H1 (cell line): ENCODE measurements around the gene PACRGL.

Source experiments
- BCL11A ChIP-seq, 2 experiments: IDR thresholded peaks; one replicate each; pipeline ENCODE4 v1.6.1; 2011; ENCODE audit warnings: low read depth in 2 of 2, low read length in 2 of 2, mild to moderate bottlenecking in 2 of 2
- BRCA1 ChIP-seq: IDR thresholded peaks from 2 replicates; pipeline ENCODE4 v1.6.1; 2012; ENCODE audit warnings: low read depth, low read length, improper control_type of control experiment
- CHD7 ChIP-seq: fragments of 300-600 bp; sonication (generic); IDR thresholded peaks from 2 replicates; pipeline ENCODE4 v1.7.1; 2012; ENCODE audit warnings: low read length, moderate library complexity, mild to moderate bottlenecking, inconsistent platforms; ENCODE audit not compliant: insufficient replicate concordance
- CTCF ChIP-seq, 3 experiments: IDR thresholded peaks; 1 replicate in 2 of 3; 2 replicates in 1 of 3; pipeline versions ENCODE4 v1.5.1 to v1.6.1; 2011; ENCODE audit warnings: low read length in 3 of 3, mild to moderate bottlenecking in 3 of 3, inconsistent platforms in 2 of 3, low read depth in 1 of 3, moderate library complexity in 1 of 3; ENCODE audit not compliant: insufficient read depth in 1 of 3; ENCODE audit errors: control extremely low read depth in 1 of 3
- FOSL1 ChIP-seq: IDR thresholded peaks from 2 replicates; pipeline ENCODE4 v1.6.1; 2011; ENCODE audit warnings: mild to moderate bottlenecking, low read depth, low read length, moderate library complexity; ENCODE audit not compliant: insufficient read depth
- MAX ChIP-seq: IDR thresholded peaks from 2 replicates; pipeline ENCODE4 v1.6.1; 2012; ENCODE audit warnings: inconsistent platforms
- POLR2A ChIP-seq, 2 experiments: IDR thresholded peaks; 1 replicate in 1 of 2; 2 replicates in 1 of 2; pipeline ENCODE4 v1.6.1; 2011; ENCODE audit warnings: low read depth in 2 of 2, low read length in 2 of 2, mild to moderate bottlenecking in 2 of 2; ENCODE audit errors: control extremely low read depth in 1 of 2
- RAD21 ChIP-seq, 2 experiments: IDR thresholded peaks in 1 of 2; conservative IDR thresholded peaks in 1 of 2; 2 replicates each; pipeline ENCODE4 v1.6.1; 2011; ENCODE audit warnings: low read depth in 2 of 2, low read length in 2 of 2, improper control_type of control experiment in 1 of 2, inconsistent platforms in 1 of 2, mild to moderate bottlenecking in 1 of 2, moderate library complexity in 1 of 2
- RXRA ChIP-seq: IDR thresholded peaks from 2 replicates; pipeline ENCODE4 v1.6.1; 2011; ENCODE audit warnings: low read depth, mild to moderate bottlenecking, low read length, moderate library complexity; ENCODE audit not compliant: insufficient read depth
- SP2 ChIP-seq: IDR thresholded peaks from 2 replicates; pipeline ENCODE4 v1.6.1; 2012; ENCODE audit warnings: mild to moderate bottlenecking, low read length, inconsistent platforms
- TCF12 ChIP-seq: IDR thresholded peaks from 2 replicates; pipeline ENCODE4 v1.6.1; 2011; ENCODE audit warnings: low read depth, mild to moderate bottlenecking, low read length

- TF ChIP-seq TCF12 (no peak), CTCF (IDR thresholded peaks at IDR 0.05; ENCODE audit: control extremely low read depth in 1 of 3, insufficient read depth in 1 of 3, low read depth in 1 of 3, low read length in 3 of 3) (no peak), FOSL1 (no peak), BRCA1 (no peak), RXRA (no peak), BCL11A (IDR thresholded peaks at IDR 0.05; ENCODE audit: low read depth in 2 of 2, low read length in 2 of 2) (no peak), RAD21 (IDR thresholded peaks at IDR 0.05 in 1 of 2, conservative IDR thresholded peaks at IDR 0.05 in 1 of 2; ENCODE audit: low read depth in 2 of 2, low read length in 2 of 2) (no peak), POLR2A (IDR thresholded peaks at IDR 0.05; ENCODE audit: control extremely low read depth in 1 of 2, low read depth in 2 of 2, low read length in 2 of 2) (no peak), CHD7 (no peak), MAX (no peak), SP2 (no peak)
Observed at GRCh38 chr4:20787940-20788665, 87.8 kb downstream of the PACRGL start.
